Thyroid gland (tissue), 4 donors: Measurements from ENCODE around the gene SLC5A8.

Experiments used
- POLR2A ChIP-seq, 2 donors: fragments of 450-650 bp; IDR thresholded peaks; one replicate each; pipeline ENCODE4 v1.6.1; 2017; ENCODE audit warnings: antibody characterized with exemption in 2 of 2, mild to moderate bottlenecking in 2 of 2, moderate library complexity in 1 of 2
- TF ChIP-seq, protein P1 (sequence below), 6 experiments: fragments of 200-600 bp in 3 of 6; fragments of 450-650 bp in 3 of 6; sonication (generic) in 3 of 6; IDR thresholded peaks; one replicate each; pipeline ENCODE4 v1.5.1; 2016 to 2019; ENCODE audit warnings: antibody characterized with exemption in 6 of 6, mild to moderate bottlenecking in 2 of 6, inconsistent platforms in 1 of 6, moderate library complexity in 1 of 6

DNA sequence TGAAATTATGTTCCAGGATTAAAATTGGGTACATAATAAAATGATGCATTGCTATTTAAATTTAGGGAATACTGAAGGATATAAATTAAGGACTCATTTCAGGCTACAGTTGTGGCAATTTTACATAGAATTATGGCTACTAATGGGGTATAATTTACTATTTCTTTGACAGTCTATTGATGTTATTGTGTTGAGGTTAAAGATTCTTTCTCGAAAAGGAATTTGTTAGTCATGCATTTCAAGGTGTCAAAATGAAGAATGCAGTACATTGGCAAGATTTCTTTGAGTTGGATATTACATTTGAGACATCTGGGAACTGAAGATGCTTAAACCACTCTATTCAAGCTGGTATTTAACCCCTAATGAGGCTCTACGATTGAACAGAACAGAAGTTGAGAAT lies 28.3 kb downstream of the SLC5A8 start:
- TF ChIP-seq, protein P1, sequence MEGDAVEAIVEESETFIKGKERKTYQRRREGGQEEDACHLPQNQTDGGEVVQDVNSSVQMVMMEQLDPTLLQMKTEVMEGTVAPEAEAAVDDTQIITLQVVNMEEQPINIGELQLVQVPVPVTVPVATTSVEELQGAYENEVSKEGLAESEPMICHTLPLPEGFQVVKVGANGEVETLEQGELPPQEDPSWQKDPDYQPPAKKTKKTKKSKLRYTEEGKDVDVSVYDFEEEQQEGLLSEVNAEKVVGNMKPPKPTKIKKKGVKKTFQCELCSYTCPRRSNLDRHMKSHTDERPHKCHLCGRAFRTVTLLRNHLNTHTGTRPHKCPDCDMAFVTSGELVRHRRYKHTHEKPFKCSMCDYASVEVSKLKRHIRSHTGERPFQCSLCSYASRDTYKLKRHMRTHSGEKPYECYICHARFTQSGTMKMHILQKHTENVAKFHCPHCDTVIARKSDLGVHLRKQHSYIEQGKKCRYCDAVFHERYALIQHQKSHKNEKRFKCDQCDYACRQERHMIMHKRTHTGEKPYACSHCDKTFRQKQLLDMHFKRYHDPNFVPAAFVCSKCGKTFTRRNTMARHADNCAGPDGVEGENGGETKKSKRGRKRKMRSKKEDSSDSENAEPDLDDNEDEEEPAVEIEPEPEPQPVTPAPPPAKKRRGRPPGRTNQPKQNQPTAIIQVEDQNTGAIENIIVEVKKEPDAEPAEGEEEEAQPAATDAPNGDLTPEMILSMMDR (IDR thresholded peaks at IDR 0.05), result no peak
- TF ChIP-seq POLR2A (IDR thresholded peaks at IDR 0.05), result no peak
